SH-SY5Y (cell line): ENCODE results near the gene LRFN5.

ENCODE experiments used
- GATA2 ChIP-seq: IDR thresholded peaks from 2 replicates; pipeline ENCODE4 v1.6.1; 2011; ENCODE audit warnings: mild to moderate bottlenecking, low read depth, low read length
- GATA3 ChIP-seq: IDR thresholded peaks from 2 replicates; pipeline ENCODE4 v1.6.1; 2011; ENCODE audit warnings: low read depth, mild to moderate bottlenecking, low read length, moderate library complexity

GRCh38 chr14:41782511-41782910 is 175.8 kb downstream of the LRFN5 start:
- TF ChIP-seq GATA3 = no peak
- no peak for TF ChIP-seq GATA2
